NCI-H526 treated with DMSO at 0.1 percent for 48 hours (cell line): ENCODE data around the gene MOSMO.
A peak's percentile ranks its signal among the peaks of the same experiment; 100 is the strongest.
"Not testable (repeated sequence)": the region's sequence is repeated elsewhere in the genome, so short reads cannot be mapped to it uniquely, and the experiment has no call there.

Experiments
- DNase-seq: peaks from one replicate; lab custom pipeline; 2025; lab: John Stamatoyannopoulos, UW

The MOSMO gene

GRCh38 chr16:22003195-22003594 is 4.7 kb upstream of the MOSMO start:
- no peak for DNase-seq

GRCh38 chr16:22004341-22004740 is 3.6 kb upstream of the MOSMO start:
- DNase-seq: no peak

GRCh38 chr16:22005746-22006145 is 2.2 kb upstream of the MOSMO start:
- DNase-seq: no peak

GRCh38 chr16:22006636-22007035 is 1.3 kb upstream of the MOSMO start:
- peak; percentile 38 for DNase-seq

GRCh38 chr16:22007159-22007508 is 777 bp upstream of the MOSMO start:
- peak; percentile 38 for DNase-seq

GRCh38 chr16:22008215-22009059 is 526 bp downstream of the MOSMO start:
- DNase-seq: no peak

GRCh38 chr16:22010902-22011301 is 3.0 kb downstream of the MOSMO start:
- no peak for DNase-seq

GRCh38 chr16:22012241-22012640 is 4.3 kb downstream of the MOSMO start:
- DNase-seq: no peak

- no peak for DNase-seq
Measured at GRCh38 chr16:22013486-22013885, 5.6 kb downstream of the MOSMO start.

- no peak for DNase-seq
Measured at GRCh38 chr16:22014271-22014873, 6.5 kb downstream of the MOSMO start.

GRCh38 chr16:22016927-22017326 is 9.0 kb downstream of the MOSMO start:
- no peak for DNase-seq

- no peak for DNase-seq
Measured at GRCh38 chr16:22018559-22018958, 10.6 kb downstream of the MOSMO start.

- DNase-seq: no peak
Measured at GRCh38 chr16:22022151-22022550, 14.2 kb downstream of the MOSMO start.

- no peak for DNase-seq
Measured at GRCh38 chr16:22023505-22023904, 15.6 kb downstream of the MOSMO start.

- not testable (repeated sequence) for DNase-seq
Measured at GRCh38 chr16:22024785-22025184, 16.9 kb downstream of the MOSMO start.

GRCh38 chr16:22027633-22028032 is 19.7 kb downstream of the MOSMO start:
- no peak for DNase-seq

GRCh38 chr16:22029632-22030031 is 21.7 kb downstream of the MOSMO start:
- no peak for DNase-seq

GRCh38 chr16:22030087-22030812 is 22.3 kb downstream of the MOSMO start:
- no peak for DNase-seq

- DNase-seq: no peak
Measured at GRCh38 chr16:22031483-22032083, 23.7 kb downstream of the MOSMO start.

GRCh38 chr16:22034503-22034902 is 26.6 kb downstream of the MOSMO start:
- no peak for DNase-seq

- DNase-seq: no peak
Measured at GRCh38 chr16:22035153-22035552, 27.2 kb downstream of the MOSMO start.

GRCh38 chr16:22043882-22044281 is 36.0 kb downstream of the MOSMO start:
- not testable (repeated sequence) for DNase-seq

- DNase-seq: not testable (repeated sequence)
Measured at GRCh38 chr16:22045888-22046287, 38.0 kb downstream of the MOSMO start.
